Tibial nerve (tissue), 4 donors: ENCODE measurements around the gene LKAAEAR1. TPM values are rescaled to one million over a fixed set of nuclear protein-coding genes. Genes with fewer than 3 reads are reported as not detected.
A peak's percentile ranks its signal among the peaks of the same experiment; 100 is the strongest.

Experiments
- DNase-seq, 2 donors: peaks; one replicate each; pipeline ENCODE4 v3.0.0-alpha.2; 2019; ENCODE audit warnings: low spot score in 2 of 2
- H3K27ac ChIP-seq, 4 donors: fragments of 200-600 bp; sonication (generic) in 3 of 4; one replicate each; pipeline ENCODE4 v1.5.1; 2017 to 2019; ENCODE audit warnings: mild to moderate bottlenecking in 1 of 4
- H3K27me3 ChIP-seq, 2 donors: fragments of 200-600 bp; sonication (generic) in 1 of 2; one replicate each; pipeline versions ENCODE4 v1.5.1 to v1.6.0; 2017 to 2019
- H3K36me3 ChIP-seq, 3 donors: fragments of 200-600 bp; sonication (generic); one replicate each; pipeline ENCODE4 v1.5.1; 2018 to 2019
- H3K4me1 ChIP-seq, 4 donors: fragments of 200-600 bp; sonication (generic) in 3 of 4; one replicate each; pipeline ENCODE4 v1.5.1; 2017 to 2019
- H3K4me3 ChIP-seq, 4 donors: fragments of 200-600 bp; sonication (generic) in 3 of 4; one replicate each; pipeline ENCODE4 v1.5.1; 2017 to 2019; ENCODE audit warnings: mild to moderate bottlenecking in 1 of 4, moderate library complexity in 1 of 4
- H3K9me3 ChIP-seq, 4 donors: fragments of 200-600 bp; sonication (generic) in 3 of 4; one replicate each; pipeline ENCODE4 v1.5.1; 2017 to 2019
- CTCF ChIP-seq, 5 experiments: fragments of 200-600 bp in 3 of 5; fragments of 450-650 bp in 2 of 5; sonication (generic) in 3 of 5; IDR thresholded peaks; one replicate each; pipeline ENCODE4 v1.5.1; 2016 to 2019; ENCODE audit warnings: antibody characterized with exemption in 5 of 5, mild to moderate bottlenecking in 3 of 5, moderate library complexity in 2 of 5
- EP300 ChIP-seq, 2 donors: sonication (generic); formaldehyde crosslinking; IDR thresholded peaks; one replicate each; pipeline ENCODE4 v1.6.1; 2017; ENCODE audit warnings: antibody characterized with exemption in 2 of 2, mild to moderate bottlenecking in 1 of 2
- POLR2A ChIP-seq, 2 donors: fragments of 450-650 bp; IDR thresholded peaks; one replicate each; pipeline ENCODE4 v1.6.1; 2017; ENCODE audit warnings: antibody characterized with exemption in 2 of 2, mild to moderate bottlenecking in 2 of 2, moderate library complexity in 2 of 2
- WGBS, 2 donors: methylation state at CpG; one replicate each; pipeline ENCODE4 v1.1.5; 2018; 5-methylcytosine and 5-hydroxymethylcytosine counted together
- total RNA-seq, 4 donors: library from RNA; depleted of rRNA; stranded (reverse); fragments of >200 nt; gene quantifications; one replicate each; pipeline ENCODE4 v1.1.0, GENCODE V29; 2016

LKAAEAR1 gene
- total RNA-seq, 4 donors from 2014 or later = 0.59 to 1.3 (median 0.84) TPM; not detected in 1

GRCh38 chr20:64062596-64063388 is 21.4 kb downstream of the LKAAEAR1 start, which contains the start of gene TCEA2:
TCEA2 (plus strand) TSS chr20:64063198; CDS start chr20:64063313, 115 bp downstream.
- TF ChIP-seq CTCF (IDR thresholded peaks at IDR 0.05) = peak in 2 of 5 experiments; percentile 20 to 34
- TF ChIP-seq POLR2A (IDR thresholded peaks at IDR 0.05) = peak; percentile 36 to 61
- TF ChIP-seq EP300 (IDR thresholded peaks at IDR 0.05) = peak; percentile 84 to 85
- peak; percentile 94 for DNase-seq
- H3K4me3 ChIP-seq = peak within 1 kb of the TSS; percentile 64 to 97 (median 80)
- H3K36me3 ChIP-seq = peaks cover 0 to 9% (median 0%) of the 10 kb centered on the region in 3 donors
- 1 to 9% methylated on average over 17 to 29 of the region's 85 CpGs for WGBS, 2 donors
- H3K4me1 ChIP-seq = peaks cover 0 to 47% (median 20%) of the 10 kb centered on the region in 4 donors
- no peaks in the 10 kb centered on the region for H3K9me3 ChIP-seq
- peak within 1 kb of the TSS; percentile 78 to 92 (median 82) for H3K27ac ChIP-seq
- H3K27me3 ChIP-seq = peaks cover 0 to 4% of the 10 kb centered on the region in 2 donors

- WGBS, 2 donors = 50 to 82% methylated on average over 1 to 3 of the region's 5 CpGs
- H3K27ac ChIP-seq = peak overlapping the region in 3 of 4 donors; percentile 80 to 88 (median 85)
These were observed 22.0 kb downstream of the LKAAEAR1 start for GRCh38 chr20:64062276-64062595.

GRCh38 chr20:64058536-64058935 is 25.7 kb downstream of the LKAAEAR1 start:
- TF ChIP-seq POLR2A (IDR thresholded peaks at IDR 0.05) (no peak), CTCF (IDR thresholded peaks at IDR 0.05) (no peak), EP300 (IDR thresholded peaks at IDR 0.05) (no peak)
- DNase-seq = no peak
- Histone ChIP-seq H3K4me3 (no peak overlapping the region), H3K9me3 (no peaks in the 10 kb centered on the region), H3K4me1 (peaks cover 0 to 48% (median 5%) of the 10 kb centered on the region in 4 donors), H3K27me3 (peaks cover 0 to 40% of the 10 kb centered on the region in 2 donors), H3K27ac (no peak overlapping the region), H3K36me3 (no peaks in the 10 kb centered on the region)
- WGBS, 2 donors = 76 to 77% methylated on average over 12 of the region's 12 CpGs

More at GRCh38 chr20:64062276-64062595, 22.0 kb downstream of the LKAAEAR1 start:
- Histone ChIP-seq H3K9me3 (no peaks in the 10 kb centered on the region), H3K27me3 (peaks cover 0 to 4% of the 10 kb centered on the region in 2 donors), H3K4me1 (peaks cover 0 to 52% (median 20%) of the 10 kb centered on the region in 4 donors), H3K4me3 (peak overlapping the region; percentile 64 to 97 (median 80)), H3K36me3 (peaks cover 0 to 9% (median 0%) of the 10 kb centered on the region in 3 donors)
- no peak for DNase-seq
- no peak for TF ChIP-seq POLR2A (IDR thresholded peaks at IDR 0.05)
- no peak for TF ChIP-seq EP300 (IDR thresholded peaks at IDR 0.05)
- TF ChIP-seq CTCF (IDR thresholded peaks at IDR 0.05) = no peak

- TF ChIP-seq POLR2A (IDR thresholded peaks at IDR 0.05) (no peak), EP300 (IDR thresholded peaks at IDR 0.05) (no peak), CTCF (IDR thresholded peaks at IDR 0.05) (peak; percentile 73 to 84 (median 77))
- Histone ChIP-seq H3K9me3 (no peaks in the 10 kb centered on the region), H3K4me1 (peaks cover 0 to 48% (median 5%) of the 10 kb centered on the region in 4 donors), H3K27ac (peak overlapping the region in 1 of 4 donors; percentile 77), H3K4me3 (peak overlapping the region in 2 of 4 donors; percentile 3 to 11), H3K27me3 (peaks cover 0 to 47% of the 10 kb centered on the region in 2 donors), H3K36me3 (no peaks in the 10 kb centered on the region)
- DNase-seq = peak; percentile 60 to 63
- 40 to 43% methylated on average over 27 to 30 of the region's 33 CpGs for WGBS, 2 donors
These were observed 26.3 kb downstream of the LKAAEAR1 start for GRCh38 chr20:64057628-64058498.
